Right lobe of liver (tissue), 6 donors: Measurements from ENCODE around the gene DYSF. TPM values are rescaled to one million over a fixed set of nuclear protein-coding genes. Genes with fewer than 3 reads are reported as not detected.

Experiments used
- ATAC-seq, 4 donors: fragments of 200-7000 bp; cut with Tn5 transposase; one replicate each; pipeline ENCODE4 v1.9.1; 2020; ENCODE audit warnings: mild to moderate bottlenecking in 4 of 4, moderate library complexity in 4 of 4
- DNase-seq, 3 donors: peaks; one replicate each; pipeline ENCODE4 v3.0.0-alpha.2; 2020
- H3K27ac ChIP-seq, 3 donors: fragments of 200-600 bp; one replicate each; pipeline ENCODE4 v1.8.0; 2022
- H3K27me3 ChIP-seq, 2 donors: fragments of 200-600 bp; one replicate each; pipeline ENCODE4 v1.8.0; 2022
- H3K36me3 ChIP-seq, 4 donors: fragments of 200-600 bp; sonication (generic) in 1 of 4; one replicate each; pipeline versions ENCODE4 v1.5.1 to v1.8.0; 2017 to 2022; ENCODE audit warnings: control low read depth in 1 of 4
- H3K4me1 ChIP-seq, 4 donors: fragments of 200-600 bp; sonication (generic) in 1 of 4; one replicate each; pipeline versions ENCODE4 v1.5.1 to v1.8.0; 2017 to 2022; ENCODE audit warnings: control low read depth in 1 of 4
- H3K4me3 ChIP-seq, 3 donors: fragments of 200-600 bp; one replicate each; pipeline ENCODE4 v1.8.0; 2022
- H3K9me3 ChIP-seq, 4 donors: fragments of 200-600 bp; sonication (generic) in 1 of 4; one replicate each; pipeline versions ENCODE4 v1.5.1 to v1.8.0; 2017 to 2022; ENCODE audit warnings: control low read depth in 1 of 4
- POLR2A ChIP-seq: fragments of 450-650 bp; IDR thresholded peaks from one replicate; pipeline ENCODE4 v1.6.1; 2017; ENCODE audit warnings: antibody characterized with exemption, mild to moderate bottlenecking
- WGBS: methylation state at CpG from one replicate; pipeline ENCODE4 v1.1.6; 2018; ENCODE audit warnings: low coverage, low lambda C conversion rate; ENCODE audit not compliant: insufficient coverage; ENCODE audit errors: missing lambda C conversion rate; 5-methylcytosine and 5-hydroxymethylcytosine counted together
- intact Hi-C, 2 donors: fragments of 100-400 bp; cut with DNase I; formaldehyde crosslinking; loops; one replicate each; pipeline versions ENCODE4 v1.11.2 to v1.14.1; 2022
- total RNA-seq, 6 experiments: library from RNA; depleted of rRNA in 2 of 6; stranded (reverse); fragments of >200 nt in 2 of 6; fragmentation: NEBNext Ultra II Directional in 3 of 6; extraction: Animal tissue kit (Norgen Biotek cat#: 25700) in 3 of 6; gene quantifications; one replicate each; pipeline versions ENCODE4 v1.1.0 to v1.2.4, GENCODE V29; 2016 to 2023
- TF ChIP-seq, protein P1 (sequence below), 4 donors: fragments of 200-600 bp in 3 of 4; fragments of 450-650 bp in 1 of 4; IDR thresholded peaks; one replicate each; pipeline versions ENCODE4 v1.5.1 to v1.8.0; 2016 to 2022; ENCODE audit warnings: antibody characterized with exemption in 4 of 4, mild to moderate bottlenecking in 2 of 4
- donor health status: DM: no; HTN: yes; CAD: no.
- donor health status: DM: no; HTN: no; CAD: no.
- donor health status: DM: no; HTN: no; CAD: no.
- donor health status: DM: no; HTN: yes; CAD: no.
- donor health status: DM: no; HTN: yes; CAD: no.

The DYSF gene
- total RNA-seq, 6 experiments from 2014 or later, result 21.8 to 55.0 (median 32.9) TPM

DNA sequence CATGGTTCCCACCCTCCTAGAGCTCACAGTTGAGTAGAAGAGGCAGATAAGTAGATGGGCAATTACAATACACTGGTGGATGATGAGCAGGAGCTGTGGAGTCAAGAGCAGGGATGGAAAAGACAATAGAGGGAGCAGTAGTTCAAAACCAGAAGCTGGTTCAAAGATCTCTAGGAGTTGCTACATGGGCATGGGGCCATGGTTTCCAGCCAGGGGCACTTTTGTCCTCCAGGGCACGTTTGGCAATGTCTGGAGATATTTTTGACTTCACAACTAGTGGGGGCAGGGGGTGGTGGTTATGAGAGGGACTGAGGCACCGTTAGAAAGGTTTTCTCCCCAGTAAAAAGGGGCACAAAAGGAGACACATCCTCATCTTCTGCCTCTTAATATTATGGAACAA lies 236.0 kb downstream of the DYSF start:
- WGBS, result 38% methylated on average over 2 of the region's 2 CpGs
- H3K36me3 ChIP-seq, result no peaks in the 10 kb centered on the region
- no peaks in the 10 kb centered on the region for H3K9me3 ChIP-seq

GRCh38 chr2:71689968-71690834 lies 236.8 kb downstream of the DYSF start:
- Histone ChIP-seq H3K27ac (no peak overlapping the region), H3K4me1 (no peaks in the 10 kb centered on the region), H3K4me3 (no peak overlapping the region), H3K36me3 (no peaks in the 10 kb centered on the region), H3K9me3 (no peaks in the 10 kb centered on the region), H3K27me3 (no peaks in the 10 kb centered on the region)
- WGBS, result 86% methylated on average over 14 of the region's 21 CpGs
- TF ChIP-seq, protein P1, sequence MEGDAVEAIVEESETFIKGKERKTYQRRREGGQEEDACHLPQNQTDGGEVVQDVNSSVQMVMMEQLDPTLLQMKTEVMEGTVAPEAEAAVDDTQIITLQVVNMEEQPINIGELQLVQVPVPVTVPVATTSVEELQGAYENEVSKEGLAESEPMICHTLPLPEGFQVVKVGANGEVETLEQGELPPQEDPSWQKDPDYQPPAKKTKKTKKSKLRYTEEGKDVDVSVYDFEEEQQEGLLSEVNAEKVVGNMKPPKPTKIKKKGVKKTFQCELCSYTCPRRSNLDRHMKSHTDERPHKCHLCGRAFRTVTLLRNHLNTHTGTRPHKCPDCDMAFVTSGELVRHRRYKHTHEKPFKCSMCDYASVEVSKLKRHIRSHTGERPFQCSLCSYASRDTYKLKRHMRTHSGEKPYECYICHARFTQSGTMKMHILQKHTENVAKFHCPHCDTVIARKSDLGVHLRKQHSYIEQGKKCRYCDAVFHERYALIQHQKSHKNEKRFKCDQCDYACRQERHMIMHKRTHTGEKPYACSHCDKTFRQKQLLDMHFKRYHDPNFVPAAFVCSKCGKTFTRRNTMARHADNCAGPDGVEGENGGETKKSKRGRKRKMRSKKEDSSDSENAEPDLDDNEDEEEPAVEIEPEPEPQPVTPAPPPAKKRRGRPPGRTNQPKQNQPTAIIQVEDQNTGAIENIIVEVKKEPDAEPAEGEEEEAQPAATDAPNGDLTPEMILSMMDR (IDR thresholded peaks at IDR 0.05), result no peak
- TF ChIP-seq POLR2A, result no peak
- ATAC-seq, result no peak
- intact Hi-C loops, result no loop called here
- peak in 1 of 3 donors; percentile 7 for DNase-seq

More for the DNA sequence above, 236.0 kb downstream of the DYSF start:
- Histone ChIP-seq H3K4me1 (no peaks in the 10 kb centered on the region), H3K27ac (no peak overlapping the region), H3K4me3 (no peak overlapping the region), H3K27me3 (no peaks in the 10 kb centered on the region)
- ATAC-seq, result peak in 1 of 4 donors; percentile 56
- DNase-seq, result peak in 2 of 3 donors; percentile 1 to 50
- intact Hi-C loops, result no loop called here
- TF ChIP-seq, protein P1 (IDR thresholded peaks at IDR 0.05), result no peak
- TF ChIP-seq POLR2A, result no peak

- H3K27ac ChIP-seq, result no peak overlapping the region
- intact Hi-C loops, result no loop called here
- H3K4me3 ChIP-seq, result no peak overlapping the region
- DNase-seq (peak in 1 of 3 donors; percentile 19), ATAC-seq (no peak)
- H3K4me1 ChIP-seq, result no peaks in the 10 kb centered on the region
- no peaks in the 10 kb centered on the region for H3K9me3 ChIP-seq
- TF ChIP-seq, protein P1 (IDR thresholded peaks at IDR 0.05), result no peak
- no peak for TF ChIP-seq POLR2A
- WGBS, result 65% methylated on average over 11 of the region's 12 CpGs
- H3K27me3 ChIP-seq, result no peaks in the 10 kb centered on the region
- no peaks in the 10 kb centered on the region for H3K36me3 ChIP-seq
Measured at GRCh38 chr2:71690876-71691475, 237.6 kb downstream of the DYSF start.

DNA sequence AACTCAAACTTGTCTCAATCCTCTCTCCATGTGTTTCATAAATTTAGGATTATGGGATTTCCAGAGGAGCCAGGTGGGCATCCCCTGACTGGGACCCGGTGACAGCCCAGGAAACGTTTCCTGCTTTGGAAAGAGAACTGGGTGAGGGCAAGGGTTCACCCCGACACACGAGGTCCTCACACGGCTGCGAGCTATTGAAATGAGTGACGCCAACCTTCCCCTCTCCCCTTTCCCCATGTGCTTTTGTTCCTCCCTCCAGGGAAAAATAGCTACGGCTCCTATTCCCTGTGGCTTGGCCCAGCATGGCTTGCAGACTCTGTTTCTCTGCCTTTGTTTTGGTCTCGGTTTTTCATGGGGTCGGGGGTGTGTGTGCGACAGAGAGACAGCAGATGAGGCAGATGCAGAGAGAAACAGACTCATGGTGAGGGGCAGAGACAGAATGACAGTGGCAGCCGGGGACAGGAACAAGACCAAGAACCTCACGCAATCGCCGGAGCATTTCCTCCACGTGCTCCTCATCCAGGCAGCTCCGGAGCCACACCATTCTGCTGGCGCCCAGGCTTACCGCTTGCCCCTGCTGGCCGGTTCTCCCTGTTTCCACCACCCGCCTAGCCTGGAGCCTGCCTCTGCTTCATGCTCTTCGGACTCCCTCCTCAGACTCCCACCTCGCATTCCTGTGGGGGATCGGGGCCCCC lies 238.5 kb downstream of the DYSF start:
- H3K4me3 ChIP-seq, result no peak overlapping the region
- 49% methylated on average over 19 of the region's 24 CpGs for WGBS
- no peaks in the 10 kb centered on the region for H3K36me3 ChIP-seq
- peak in 1 of 3 donors; percentile 21 for DNase-seq
- intact Hi-C loops, result no loop called here
- H3K4me1 ChIP-seq, result no peaks in the 10 kb centered on the region
- H3K27ac ChIP-seq, result no peak overlapping the region
- H3K9me3 ChIP-seq, result no peaks in the 10 kb centered on the region
- TF ChIP-seq, protein P1 (IDR thresholded peaks at IDR 0.05), result no peak
- TF ChIP-seq POLR2A, result no peak
- H3K27me3 ChIP-seq, result no peaks in the 10 kb centered on the region
- peak; percentile 45 to 56 (median 48) for ATAC-seq
